HepG2 (cell line): ENCODE data around the gene PPP2R5C. TPM values are rescaled to one million over a fixed set of nuclear protein-coding genes. Genes with fewer than 3 reads are reported as not detected.

Experiments
- ARID2 ChIP-seq: sonication (generic); formaldehyde crosslinking; IDR thresholded peaks from 2 replicates; pipeline ENCODE4 v1.8.1; 2022; ENCODE audit warnings: mild to moderate bottlenecking, missing genetic modification reagents, borderline replicate concordance
- DMAP1 ChIP-seq: IDR thresholded peaks from 2 replicates; pipeline ENCODE4 v1.6.1; 2016
- GRHL1 ChIP-seq: sonication (generic); formaldehyde crosslinking; conservative IDR thresholded peaks from 2 replicates; pipeline ENCODE4 v1.8.0; 2022; ENCODE audit warnings: missing genetic modification reagents
- MAF1 ChIP-seq: sonication (generic); formaldehyde crosslinking; IDR thresholded peaks from 2 replicates; pipeline ENCODE4 v1.5.0; 2020; ENCODE audit warnings: missing genetic modification reagents, borderline replicate concordance
- MIER2 ChIP-seq: IDR thresholded peaks from 2 replicates; pipeline ENCODE4 v1.6.1; 2016; ENCODE audit warnings: missing biosample characterization, missing genetic modification reagents
- MXI1 ChIP-seq: IDR thresholded peaks from 3 replicates; pipeline ENCODE4 v1.6.1; 2012; ENCODE audit warnings: low read depth, low read length, inconsistent platforms, borderline replicate concordance
- PAX8 ChIP-seq: sonication (generic); formaldehyde crosslinking; IDR thresholded peaks from 2 replicates; pipeline ENCODE4 v1.8.0; 2022; ENCODE audit warnings: mild to moderate bottlenecking, missing genetic modification reagents, borderline replicate concordance
- PHB2 ChIP-seq: fragments of 450-650 bp; IDR thresholded peaks from 2 replicates; pipeline ENCODE4 v1.6.1; 2018; ENCODE audit not compliant: partially characterized antibody
- POLR2AphosphoS5 ChIP-seq: IDR thresholded peaks from 2 replicates; pipeline ENCODE4 v1.6.1; 2012; ENCODE audit warnings: low read depth, low read length
- RCOR2 ChIP-seq: IDR thresholded peaks from 2 replicates; pipeline ENCODE4 v1.6.1; 2016; ENCODE audit warnings: missing biosample characterization, missing genetic modification reagents
- RORA ChIP-seq: sonication (generic); formaldehyde crosslinking; IDR thresholded peaks from 2 replicates; pipeline ENCODE4 v1.5.0; 2020; ENCODE audit warnings: mild to moderate bottlenecking, missing genetic modification reagents, moderate library complexity
- SNAPC2 ChIP-seq: sonication (generic); formaldehyde crosslinking; IDR thresholded peaks from 2 replicates; pipeline ENCODE4 v1.8.1; 2022; ENCODE audit warnings: mild to moderate bottlenecking, missing genetic modification reagents
- ZNF101 ChIP-seq: sonication (generic); formaldehyde crosslinking; IDR thresholded peaks from 2 replicates; pipeline ENCODE4 v1.4.0; 2020; ENCODE audit warnings: mild to moderate bottlenecking, low read depth, missing genetic modification reagents, borderline replicate concordance
- ZUFSP ChIP-seq: sonication (generic); formaldehyde crosslinking; IDR thresholded peaks from 2 replicates; pipeline ENCODE4 v1.9.0; 2021; ENCODE audit warnings: missing genetic modification reagents, mild to moderate bottlenecking, borderline replicate concordance
- polyA plus RNA-seq, 8 experiments: library from polyadenylated mRNA; depleted of rRNA in 3 of 8; stranded (reverse) in 7 of 8; unstranded in 1 of 8; fragments of >200 nt; fragmentation: Illumina TruSeq in 4 of 8; extraction: Trizol in 4 of 8; gene quantifications; 2 replicates each; pipeline versions ENCODE4 v1.2.1 to v1.2.3, GENCODE V29; 2011 to 2016; ENCODE audit warnings: low read depth in 4 of 8, missing spikeins in 1 of 8, mixed read lengths in 1 of 8; ENCODE audit not compliant: insufficient read depth in 1 of 8
- total RNA-seq, 5 experiments: library from RNA; depleted of rRNA; stranded (reverse); fragments of >200 nt; fragmentation: Illumina TruSeq; extraction: Trizol; gene quantifications; 2 replicates each; pipeline ENCODE4 v1.2.3, GENCODE V29; 2016; ENCODE audit warnings: low read depth in 1 of 5
- TF ChIP-seq, protein P1 (sequence below): sonication (generic); formaldehyde crosslinking; IDR thresholded peaks from 2 replicates; pipeline ENCODE4 v1.9.0; 2022; ENCODE audit warnings: low read depth, missing genetic modification reagents
- TF ChIP-seq, protein P2 (sequence below): sonication (generic); formaldehyde crosslinking; conservative IDR thresholded peaks from 2 replicates; pipeline ENCODE4 v1.8.0; 2022; ENCODE audit warnings: mild to moderate bottlenecking, moderate library complexity, missing genetic modification reagents
- TF ChIP-seq, protein P3 (sequence below): sonication (generic); formaldehyde crosslinking; IDR thresholded peaks from 2 replicates; pipeline ENCODE4 v1.5.1; 2020; ENCODE audit warnings: missing genetic modification reagents, mild to moderate bottlenecking, borderline replicate concordance
- TF ChIP-seq, protein P4 (sequence below): sonication (generic); formaldehyde crosslinking; IDR thresholded peaks from 2 replicates; pipeline ENCODE4 v1.8.0; 2023; ENCODE audit warnings: mild to moderate bottlenecking, missing genetic modification reagents

Gene PPP2R5C
- total and polyA plus RNA-seq, 2 of the 13 experiments (the other 11 are each of a cell fraction or from before 2014, with no cell fraction given), result 74.3 to 78.5 TPM

- TF ChIP-seq MIER2 (CRISPR knock-in tag) (no peak), DMAP1 (no peak), PHB2 (no peak), GRHL1 (no peak), RCOR2 (CRISPR knock-in tag) (peak; percentile 54; the same call in 1 of the 2 replicates), SNAPC2 (CRISPR knock-in tag) (no peak; the same call in 1 of the 2 replicates), MXI1 (peak; percentile 65; the same call in 1 of the 3 replicates), POLR2AphosphoS5 (peak; percentile 43; the same call in 1 of the 2 replicates), ZNF101 (CRISPR knock-in tag) (no peak), ZUFSP (CRISPR knock-in tag) (no peak), PAX8 (CRISPR knock-in tag) (no peak), RORA (CRISPR knock-in tag) (no peak), ARID2 (0 out of 2 replicates have a peak, but pooled peaks have one; percentile 15), MAF1 (CRISPR knock-in tag) (no peak)
- TF ChIP-seq, protein P1, sequence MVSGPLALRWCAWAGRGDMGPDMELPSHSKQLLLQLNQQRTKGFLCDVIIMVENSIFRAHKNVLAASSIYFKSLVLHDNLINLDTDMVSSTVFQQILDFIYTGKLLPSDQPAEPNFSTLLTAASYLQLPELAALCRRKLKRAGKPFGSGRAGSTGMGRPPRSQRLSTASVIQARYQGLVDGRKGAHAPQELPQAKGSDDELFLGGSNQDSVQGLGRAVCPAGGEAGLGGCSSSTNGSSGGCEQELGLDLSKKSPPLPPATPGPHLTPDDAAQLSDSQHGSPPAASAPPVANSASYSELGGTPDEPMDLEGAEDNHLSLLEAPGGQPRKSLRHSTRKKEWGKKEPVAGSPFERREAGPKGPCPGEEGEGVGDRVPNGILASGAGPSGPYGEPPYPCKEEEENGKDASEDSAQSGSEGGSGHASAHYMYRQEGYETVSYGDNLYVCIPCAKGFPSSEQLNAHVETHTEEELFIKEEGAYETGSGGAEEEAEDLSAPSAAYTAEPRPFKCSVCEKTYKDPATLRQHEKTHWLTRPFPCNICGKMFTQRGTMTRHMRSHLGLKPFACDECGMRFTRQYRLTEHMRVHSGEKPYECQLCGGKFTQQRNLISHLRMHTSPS (CRISPR knock-in tag), result no peak
- TF ChIP-seq, protein P2, sequence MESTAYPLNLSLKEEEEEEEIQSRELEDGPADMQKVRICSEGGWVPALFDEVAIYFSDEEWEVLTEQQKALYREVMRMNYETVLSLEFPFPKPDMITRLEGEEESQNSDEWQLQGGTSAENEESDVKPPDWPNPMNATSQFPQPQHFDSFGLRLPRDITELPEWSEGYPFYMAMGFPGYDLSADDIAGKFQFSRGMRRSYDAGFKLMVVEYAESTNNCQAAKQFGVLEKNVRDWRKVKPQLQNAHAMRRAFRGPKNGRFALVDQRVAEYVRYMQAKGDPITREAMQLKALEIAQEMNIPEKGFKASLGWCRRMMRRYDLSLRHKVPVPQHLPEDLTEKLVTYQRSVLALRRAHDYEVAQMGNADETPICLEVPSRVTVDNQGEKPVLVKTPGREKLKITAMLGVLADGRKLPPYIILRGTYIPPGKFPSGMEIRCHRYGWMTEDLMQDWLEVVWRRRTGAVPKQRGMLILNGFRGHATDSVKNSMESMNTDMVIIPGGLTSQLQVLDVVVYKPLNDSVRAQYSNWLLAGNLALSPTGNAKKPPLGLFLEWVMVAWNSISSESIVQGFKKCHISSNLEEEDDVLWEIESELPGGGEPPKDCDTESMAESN, result no peak
- TF ChIP-seq, protein P3, sequence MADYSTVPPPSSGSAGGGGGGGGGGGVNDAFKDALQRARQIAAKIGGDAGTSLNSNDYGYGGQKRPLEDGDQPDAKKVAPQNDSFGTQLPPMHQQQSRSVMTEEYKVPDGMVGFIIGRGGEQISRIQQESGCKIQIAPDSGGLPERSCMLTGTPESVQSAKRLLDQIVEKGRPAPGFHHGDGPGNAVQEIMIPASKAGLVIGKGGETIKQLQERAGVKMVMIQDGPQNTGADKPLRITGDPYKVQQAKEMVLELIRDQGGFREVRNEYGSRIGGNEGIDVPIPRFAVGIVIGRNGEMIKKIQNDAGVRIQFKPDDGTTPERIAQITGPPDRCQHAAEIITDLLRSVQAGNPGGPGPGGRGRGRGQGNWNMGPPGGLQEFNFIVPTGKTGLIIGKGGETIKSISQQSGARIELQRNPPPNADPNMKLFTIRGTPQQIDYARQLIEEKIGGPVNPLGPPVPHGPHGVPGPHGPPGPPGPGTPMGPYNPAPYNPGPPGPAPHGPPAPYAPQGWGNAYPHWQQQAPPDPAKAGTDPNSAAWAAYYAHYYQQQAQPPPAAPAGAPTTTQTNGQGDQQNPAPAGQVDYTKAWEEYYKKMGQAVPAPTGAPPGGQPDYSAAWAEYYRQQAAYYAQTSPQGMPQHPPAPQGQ (CRISPR knock-in tag), result no peak
- TF ChIP-seq, protein P4, sequence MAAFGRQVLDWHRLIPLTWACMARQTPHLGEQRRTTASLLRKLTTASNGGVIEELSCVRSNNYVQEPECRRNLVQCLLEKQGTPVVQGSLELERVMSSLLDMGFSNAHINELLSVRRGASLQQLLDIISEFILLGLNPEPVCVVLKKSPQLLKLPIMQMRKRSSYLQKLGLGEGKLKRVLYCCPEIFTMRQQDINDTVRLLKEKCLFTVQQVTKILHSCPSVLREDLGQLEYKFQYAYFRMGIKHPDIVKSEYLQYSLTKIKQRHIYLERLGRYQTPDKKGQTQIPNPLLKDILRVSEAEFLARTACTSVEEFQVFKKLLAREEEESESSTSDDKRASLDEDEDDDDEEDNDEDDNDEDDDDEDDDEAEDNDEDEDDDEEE (CRISPR knock-in tag), result 0 out of 2 replicates have a peak, but pooled peaks have one; percentile 27
Observed at GRCh38 chr14:101731187-101732080, 30.1 kb upstream of the PPP2R5C start (continued).
